Cardiac muscle cell (in vitro differentiated cells and primary cell): Measurements from ENCODE around the gene PNCK. TPM values are rescaled to one million over a fixed set of nuclear protein-coding genes. Genes with fewer than 3 reads are reported as not detected.

Source experiments
- DNase-seq, 2 donors: peaks; one replicate each; pipeline versions ENCODE4 v3.0.0 to v3.0.0-alpha.2; 2010 to 2017; ENCODE audit warnings: low read depth in 1 of 2, low spot score in 1 of 2
- H3K27ac ChIP-seq: fragments of 200-600 bp; sonication (generic); 2 replicates; pipeline ENCODE4 v1.5.1; 2016
- H3K27me3 ChIP-seq: fragments of 200-600 bp; sonication (generic); 2 replicates; pipeline ENCODE4 v1.6.0; 2016; ENCODE audit warnings: control low read depth
- H3K36me3 ChIP-seq: fragments of 200-600 bp; sonication (generic); 2 replicates; pipeline ENCODE4 v1.5.1; 2016; ENCODE audit warnings: control low read depth
- H3K4me1 ChIP-seq: fragments of 200-600 bp; sonication (generic); 2 replicates; pipeline ENCODE4 v1.8.1; 2017; ENCODE audit warnings: low read depth, mild to moderate bottlenecking, mixed run types
- H3K4me3 ChIP-seq: fragments of 200-600 bp; sonication (generic); 2 replicates; pipeline ENCODE4 v1.5.1; 2016; ENCODE audit warnings: mild to moderate bottlenecking
- H3K9me3 ChIP-seq: fragments of 200-600 bp; sonication (generic); 2 replicates; pipeline ENCODE4 v1.5.1; 2017; ENCODE audit warnings: low read depth, mild to moderate bottlenecking, control low read depth
- polyA plus RNA-seq: library from polyadenylated mRNA; unstranded; fragments of >200 nt; fragmentation: Nextera tagmentation; extraction: Ambion mirVana; gene quantifications from 2 replicates; pipeline ENCODE4 v1.2.1, GENCODE V29; 2016
- total RNA-seq: library from RNA; depleted of rRNA; stranded (reverse); fragments of >200 nt; gene quantifications from 2 replicates; pipeline ENCODE4 v1.2.3, GENCODE V29; 2016
- TF ChIP-seq, protein P1 (sequence below): IDR thresholded peaks from 2 replicates; pipeline ENCODE4 v1.5.1; 2012; ENCODE audit warnings: low read depth, mild to moderate bottlenecking, low read length

The PNCK gene
- total and polyA plus RNA-seq, 2 experiments from 2014 or later = 14.5 to 23.5 TPM

DNA sequence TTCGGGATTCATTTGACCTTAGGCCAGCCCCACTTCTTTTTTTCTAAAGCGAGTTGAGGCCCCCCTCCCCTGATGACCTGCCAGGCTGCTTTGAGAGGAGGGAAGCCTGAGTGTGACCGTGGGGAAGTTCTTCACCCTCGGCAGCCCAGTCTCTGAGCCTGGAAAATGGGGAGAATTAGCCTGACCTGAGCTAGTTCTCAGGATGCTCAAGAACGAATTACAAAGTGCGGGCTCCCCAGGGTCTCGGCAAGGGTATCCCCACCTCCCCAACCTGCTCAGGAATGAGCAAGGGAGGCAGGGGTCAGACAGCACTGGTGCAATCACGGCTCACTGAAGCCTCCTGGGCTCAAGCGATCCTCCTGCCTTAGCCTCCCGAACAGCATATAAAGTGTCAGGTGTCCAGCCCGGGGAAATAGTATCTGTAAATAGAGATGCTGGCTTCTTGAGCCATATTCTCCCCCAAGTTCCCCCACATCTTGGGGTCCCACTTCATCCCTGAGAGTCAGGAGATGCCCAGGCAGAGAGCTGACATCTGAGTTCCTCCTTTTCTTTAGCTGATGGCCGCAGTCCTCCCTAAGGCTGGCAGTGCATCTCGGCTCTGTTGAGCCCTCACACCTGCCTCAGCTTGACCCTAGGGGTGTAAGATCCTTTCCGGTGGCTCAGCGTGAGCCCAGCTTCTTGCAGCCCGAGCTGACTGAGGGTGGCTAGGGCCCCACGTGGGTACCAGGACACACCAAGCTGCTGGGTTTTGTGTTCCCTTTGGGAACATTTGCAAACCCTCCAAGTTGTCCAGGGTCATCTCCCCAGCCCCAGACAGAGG, 25.0 kb downstream of the PNCK start:
- H3K4me3 ChIP-seq = no peak overlapping the region
- H3K27me3 ChIP-seq = peaks cover 45% of the 10 kb centered on the region
- H3K4me1 ChIP-seq = no peaks in the 10 kb centered on the region
- no peaks in the 10 kb centered on the region for H3K9me3 ChIP-seq
- no peak for DNase-seq
- TF ChIP-seq, protein P1, sequence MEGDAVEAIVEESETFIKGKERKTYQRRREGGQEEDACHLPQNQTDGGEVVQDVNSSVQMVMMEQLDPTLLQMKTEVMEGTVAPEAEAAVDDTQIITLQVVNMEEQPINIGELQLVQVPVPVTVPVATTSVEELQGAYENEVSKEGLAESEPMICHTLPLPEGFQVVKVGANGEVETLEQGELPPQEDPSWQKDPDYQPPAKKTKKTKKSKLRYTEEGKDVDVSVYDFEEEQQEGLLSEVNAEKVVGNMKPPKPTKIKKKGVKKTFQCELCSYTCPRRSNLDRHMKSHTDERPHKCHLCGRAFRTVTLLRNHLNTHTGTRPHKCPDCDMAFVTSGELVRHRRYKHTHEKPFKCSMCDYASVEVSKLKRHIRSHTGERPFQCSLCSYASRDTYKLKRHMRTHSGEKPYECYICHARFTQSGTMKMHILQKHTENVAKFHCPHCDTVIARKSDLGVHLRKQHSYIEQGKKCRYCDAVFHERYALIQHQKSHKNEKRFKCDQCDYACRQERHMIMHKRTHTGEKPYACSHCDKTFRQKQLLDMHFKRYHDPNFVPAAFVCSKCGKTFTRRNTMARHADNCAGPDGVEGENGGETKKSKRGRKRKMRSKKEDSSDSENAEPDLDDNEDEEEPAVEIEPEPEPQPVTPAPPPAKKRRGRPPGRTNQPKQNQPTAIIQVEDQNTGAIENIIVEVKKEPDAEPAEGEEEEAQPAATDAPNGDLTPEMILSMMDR = no peak
- no peaks in the 10 kb centered on the region for H3K36me3 ChIP-seq
- H3K27ac ChIP-seq = no peak overlapping the region

DNA sequence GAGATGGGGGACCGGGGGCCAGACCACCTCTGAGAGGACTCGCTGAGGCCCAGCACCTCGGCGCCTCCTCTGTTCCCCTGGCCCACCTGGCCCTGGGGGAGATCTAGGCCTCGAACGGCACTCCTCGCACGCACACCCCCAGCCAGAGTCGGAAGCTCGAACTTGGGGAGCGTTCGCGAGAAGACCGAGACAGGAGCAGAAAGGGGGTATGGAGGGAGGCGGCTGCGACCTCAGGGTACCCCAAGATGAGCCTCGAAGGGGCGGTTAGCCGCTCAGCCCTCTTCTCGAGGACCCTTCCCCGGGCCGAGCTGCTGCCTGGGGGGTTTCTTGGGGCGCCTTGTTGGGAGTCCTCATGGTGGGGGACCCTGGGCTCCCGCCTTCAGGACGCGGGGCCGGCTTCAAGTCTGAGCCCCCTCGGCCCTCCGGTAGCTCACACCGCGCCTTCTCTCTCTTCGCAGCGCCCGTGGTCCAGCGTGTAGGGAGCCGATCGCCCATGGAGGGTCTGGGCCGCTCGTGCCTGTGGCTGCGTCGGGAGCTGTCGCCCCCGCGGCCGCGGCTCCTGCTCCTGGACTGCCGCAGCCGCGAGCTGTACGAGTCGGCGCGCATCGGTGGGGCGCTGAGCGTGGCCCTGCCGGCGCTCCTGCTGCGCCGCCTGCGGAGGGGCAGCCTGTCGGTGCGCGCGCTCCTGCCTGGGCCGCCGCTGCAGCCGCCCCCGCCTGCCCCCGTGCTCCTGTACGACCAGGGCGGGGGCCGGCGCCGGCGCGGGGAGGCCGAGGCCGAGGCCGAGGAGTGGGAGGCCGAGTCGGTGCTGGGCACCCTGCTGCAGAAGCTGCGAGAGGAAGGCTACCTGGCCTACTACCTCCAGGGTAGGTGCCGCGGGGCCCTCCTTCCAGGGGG, 25.9 kb downstream of the PNCK start:
- H3K36me3 ChIP-seq = no peaks in the 10 kb centered on the region
- peak overlapping the region; percentile 0 for H3K4me3 ChIP-seq
- TF ChIP-seq, protein P1 = no peak
- no peak for DNase-seq
- peaks cover 54% of the 10 kb centered on the region for H3K27me3 ChIP-seq
- no peak overlapping the region for H3K27ac ChIP-seq
- H3K4me1 ChIP-seq = no peaks in the 10 kb centered on the region
- no peaks in the 10 kb centered on the region for H3K9me3 ChIP-seq

DNA sequence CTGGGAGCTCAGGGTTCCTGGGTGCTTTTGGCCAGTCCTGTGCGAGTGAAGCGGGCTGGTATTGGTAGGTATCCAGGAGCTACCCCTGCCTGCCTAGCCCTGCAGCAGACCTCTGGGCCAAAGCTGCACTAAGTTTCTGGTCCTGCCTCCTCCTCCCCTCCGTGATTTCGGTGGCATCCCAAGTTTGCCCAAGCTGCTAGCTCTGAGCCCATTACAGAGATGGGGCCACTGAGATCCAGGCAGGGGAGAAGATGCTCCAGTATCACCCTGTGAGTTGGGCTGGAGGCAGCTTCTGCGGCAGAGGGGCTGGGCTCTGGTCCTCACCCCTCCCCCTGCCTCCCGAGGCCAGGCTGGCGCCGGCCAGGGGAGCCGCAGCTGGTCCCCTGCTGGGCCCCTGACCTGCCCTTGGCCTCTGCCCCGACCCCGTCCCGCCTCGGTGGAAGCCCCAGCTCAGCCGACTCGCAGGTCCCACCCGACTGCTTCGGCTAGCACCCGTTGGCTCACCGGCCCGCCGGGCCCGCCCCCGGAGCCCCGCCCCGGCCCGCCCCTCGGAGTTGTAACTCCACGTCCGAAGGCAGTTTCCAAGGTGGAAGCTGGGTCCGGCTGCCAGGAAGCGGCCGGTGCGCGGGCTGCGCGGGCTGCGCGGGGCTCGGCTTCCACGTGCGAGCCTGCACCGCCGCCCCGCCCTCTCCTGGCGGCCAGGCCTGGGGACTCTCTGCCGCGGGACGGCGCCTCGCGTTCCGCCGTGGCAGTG, 26.8 kb downstream of the PNCK start, which contains the start of gene DUSP9:
DUSP9 (plus strand) TSS at position 584 of the 754 bp plus-strand sequence. CDS start 751 bp downstream, outside the sequence.
- peak; percentile 37 to 69 for DNase-seq
- Histone ChIP-seq H3K4me3 (peak within 1 kb of the TSS; percentile 0), H3K9me3 (no peaks in the 10 kb centered on the region), H3K4me1 (no peaks in the 10 kb centered on the region), H3K27ac (no peak within 1 kb of the TSS), H3K27me3 (peaks cover 63% of the 10 kb centered on the region), H3K36me3 (no peaks in the 10 kb centered on the region)
- TF ChIP-seq, protein P1 = no peak

DNA sequence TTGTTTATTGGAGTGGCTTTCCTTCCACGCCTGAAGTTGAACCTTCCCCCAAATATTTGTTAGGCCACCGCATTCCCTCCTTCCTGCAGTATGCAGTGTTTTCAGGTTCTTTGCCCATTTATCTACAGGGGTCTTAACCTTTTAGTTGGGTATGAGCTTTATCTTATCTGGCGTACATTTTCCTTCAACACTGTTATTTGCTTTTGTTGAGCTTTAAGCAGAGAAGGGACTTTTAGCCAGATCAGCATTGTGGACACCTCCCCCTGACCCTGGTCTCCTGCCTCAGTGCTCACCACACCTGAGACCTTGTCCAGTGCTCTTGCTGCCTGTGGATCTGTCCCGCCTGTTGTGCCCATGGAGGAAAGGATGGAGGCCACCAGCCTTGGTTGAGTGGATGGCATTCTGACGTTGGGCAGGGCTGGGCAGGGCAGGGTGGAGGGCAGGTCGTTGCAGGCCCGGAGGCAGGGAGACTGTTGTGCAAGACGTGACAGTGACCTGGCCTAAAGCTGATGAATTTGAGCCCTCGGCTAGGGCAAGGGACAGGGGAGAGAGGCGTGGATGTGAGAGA, 27.6 kb downstream of the PNCK start:
- H3K9me3 ChIP-seq = no peaks in the 10 kb centered on the region
- TF ChIP-seq, protein P1 = no peak
- DNase-seq = no peak

DNA sequence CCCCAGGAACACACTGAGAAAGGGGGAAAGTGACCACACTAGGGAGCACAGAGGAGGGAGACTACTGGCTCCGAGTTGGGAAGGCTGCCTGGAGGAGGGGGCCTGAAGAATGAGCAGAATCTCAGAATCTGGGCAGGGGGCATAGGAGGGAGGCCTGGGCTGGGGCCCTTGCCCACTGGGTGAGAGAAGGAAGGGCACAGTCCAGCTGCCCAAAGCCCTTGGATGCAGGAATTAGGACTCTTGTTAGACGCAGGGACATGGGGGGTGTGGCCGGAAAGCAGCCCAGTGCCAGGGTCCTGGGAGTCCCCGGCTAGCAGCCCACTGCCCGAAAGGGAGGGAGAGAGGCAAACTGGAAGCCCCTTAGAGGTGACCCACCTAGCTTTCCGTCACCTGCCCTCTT, 28.5 kb downstream of the PNCK start:
- no peak overlapping the region for H3K4me3 ChIP-seq
- no peaks in the 10 kb centered on the region for H3K36me3 ChIP-seq
- no peak overlapping the region for H3K27ac ChIP-seq
- peaks cover 65% of the 10 kb centered on the region for H3K27me3 ChIP-seq
- TF ChIP-seq, protein P1 = no peak
- DNase-seq = no peak
- no peaks in the 10 kb centered on the region for H3K4me1 ChIP-seq
- no peaks in the 10 kb centered on the region for H3K9me3 ChIP-seq

More for the DNA sequence above, 27.6 kb downstream of the PNCK start:
- Histone ChIP-seq H3K4me3 (no peak overlapping the region), H3K36me3 (no peaks in the 10 kb centered on the region), H3K27ac (no peak overlapping the region), H3K4me1 (no peaks in the 10 kb centered on the region), H3K27me3 (peaks cover 65% of the 10 kb centered on the region)
